H7 (cell line): ENCODE measurements around the gene PDE12. TPM values are rescaled to one million over a fixed set of nuclear protein-coding genes. Genes with fewer than 3 reads are reported as not detected.
"Not testable (repeated sequence)": the region's sequence is repeated elsewhere in the genome, so short reads cannot be mapped to it uniquely, and the experiment has no call there.

Source experiments
- DNase-seq: peaks from one replicate; pipeline ENCODE4 v3.0.0; 2012
- H3K27me3 ChIP-seq: 2 replicates; pipeline ENCODE4 v1.6.0; 2011; ENCODE audit warnings: mild to moderate bottlenecking, low read length; ENCODE audit not compliant: control insufficient read depth, insufficient read depth
- H3K36me3 ChIP-seq: replicated peaks from 2 replicates; pipeline ENCODE4 v1.5.1; 2011; ENCODE audit warnings: low read length; ENCODE audit not compliant: control insufficient read depth, insufficient read depth
- H3K4me3 ChIP-seq: 2 replicates; pipeline ENCODE4 v1.5.1; 2011; ENCODE audit warnings: low read depth, mild to moderate bottlenecking, control low read depth, low read length, moderate library complexity; ENCODE audit not compliant: insufficient read depth
- total RNA-seq: library from RNA; depleted of rRNA; stranded (reverse); fragments of >200 nt; shearing (Covaris generic); gene quantifications from 2 replicates; pipeline ENCODE4 v1.2.3, GENCODE V29; 2014; rRNA removed

PDE12 gene
- total RNA-seq, 1 experiment from 2014 or later: 16.1 TPM

DNA sequence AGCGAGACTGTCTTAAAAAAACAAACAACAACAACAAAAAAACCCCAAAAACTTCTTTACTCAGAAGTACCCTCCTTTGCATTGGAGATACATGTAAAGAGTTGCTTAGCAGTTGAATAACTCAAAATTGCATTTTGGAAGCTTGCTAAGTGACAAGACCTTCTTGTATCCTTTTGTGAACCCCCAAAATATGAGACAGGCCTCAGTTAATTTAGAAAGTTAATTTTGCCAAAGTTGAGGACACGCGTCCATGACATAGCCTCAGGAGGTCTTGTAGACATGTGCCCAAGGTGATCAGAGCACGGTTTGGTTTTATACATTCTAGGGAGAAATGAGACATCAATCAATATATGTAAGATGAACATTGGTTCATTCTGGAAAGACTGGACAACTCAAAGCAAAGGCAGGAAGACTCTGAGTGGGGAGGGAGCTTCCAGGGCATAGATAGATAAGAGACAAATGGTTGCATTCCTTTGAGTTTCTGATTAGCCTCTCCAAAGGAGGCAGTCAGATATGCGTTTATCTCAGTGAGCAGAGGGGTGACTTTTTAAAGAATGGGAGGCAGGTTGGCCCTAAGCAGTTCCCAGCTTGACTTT, 42.8 kb downstream of the PDE12 start:
- Histone ChIP-seq H3K36me3 (no peaks in the 10 kb centered on the region), H3K27me3 (no peaks in the 10 kb centered on the region), H3K4me3 (peak overlapping the region; percentile 76)
- no peak for DNase-seq

DNA sequence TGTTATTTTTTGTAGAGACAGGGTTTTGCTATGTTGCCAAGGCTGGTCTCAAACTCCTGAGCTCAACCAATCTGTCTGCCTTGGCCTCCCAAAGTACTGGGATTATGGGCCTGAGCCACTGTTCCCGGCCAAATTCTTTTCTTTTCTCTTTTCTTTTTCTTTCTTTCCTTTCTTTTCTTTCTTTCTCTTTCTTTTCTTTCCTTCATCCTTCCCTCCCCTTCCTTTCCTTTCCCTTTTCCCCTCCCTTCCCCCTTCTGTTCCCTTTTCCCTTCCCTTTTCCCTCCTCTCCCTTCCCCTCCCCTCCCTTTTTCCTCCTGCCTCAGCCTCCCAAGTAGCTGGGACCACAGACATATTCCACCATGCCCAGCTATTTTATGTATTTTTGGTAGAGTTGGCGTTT, 44.1 kb downstream of the PDE12 start:
- no peak for DNase-seq
- Histone ChIP-seq H3K4me3 (no peak overlapping the region), H3K36me3 (no peaks in the 10 kb centered on the region), H3K27me3 (no peaks in the 10 kb centered on the region)

DNA sequence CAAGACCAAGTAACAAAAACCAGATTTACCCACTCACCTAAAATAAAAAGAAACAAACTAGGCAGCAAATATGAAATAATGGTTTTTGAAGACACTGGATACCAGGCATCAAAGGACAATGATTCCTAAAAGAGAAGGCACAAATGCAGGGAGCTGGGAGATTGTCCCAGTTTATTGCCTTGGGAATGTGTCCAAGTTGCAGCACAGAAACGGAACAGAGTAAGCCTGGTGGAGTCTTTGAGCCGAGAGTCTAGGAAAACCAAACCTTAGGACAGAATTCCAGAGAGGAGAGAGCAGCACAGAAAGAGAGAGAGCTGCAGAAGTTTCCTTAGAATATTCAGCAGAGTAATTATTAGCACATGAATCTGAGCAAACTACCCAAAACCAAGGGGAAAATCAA, 48.9 kb downstream of the PDE12 start:
- DNase-seq: no peak
- Histone ChIP-seq H3K27me3 (no peaks in the 10 kb centered on the region), H3K4me3 (no peak overlapping the region), H3K36me3 (no peaks in the 10 kb centered on the region)

DNA sequence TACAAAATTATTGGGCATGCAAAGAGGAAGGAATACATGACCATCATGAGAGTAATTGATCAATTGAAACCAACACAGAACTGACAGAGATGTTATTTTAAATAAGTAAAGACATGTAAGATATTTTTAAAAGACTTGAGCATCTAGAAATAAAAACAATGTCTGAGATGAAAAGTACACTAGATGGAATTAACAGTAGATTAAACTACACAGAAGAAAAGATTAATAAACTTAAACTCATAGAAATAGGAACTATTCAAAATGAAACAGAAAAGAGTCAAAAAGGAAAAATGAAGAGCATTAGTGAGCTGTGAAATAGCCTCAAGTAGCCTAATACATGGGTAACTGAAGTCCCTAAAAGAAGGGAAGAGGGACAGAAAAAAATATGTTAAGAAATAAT, 49.6 kb downstream of the PDE12 start:
- no peak for DNase-seq
- H3K36me3 ChIP-seq: no peaks in the 10 kb centered on the region
- H3K4me3 ChIP-seq: no peak overlapping the region
- H3K27me3 ChIP-seq: no peaks in the 10 kb centered on the region

DNA sequence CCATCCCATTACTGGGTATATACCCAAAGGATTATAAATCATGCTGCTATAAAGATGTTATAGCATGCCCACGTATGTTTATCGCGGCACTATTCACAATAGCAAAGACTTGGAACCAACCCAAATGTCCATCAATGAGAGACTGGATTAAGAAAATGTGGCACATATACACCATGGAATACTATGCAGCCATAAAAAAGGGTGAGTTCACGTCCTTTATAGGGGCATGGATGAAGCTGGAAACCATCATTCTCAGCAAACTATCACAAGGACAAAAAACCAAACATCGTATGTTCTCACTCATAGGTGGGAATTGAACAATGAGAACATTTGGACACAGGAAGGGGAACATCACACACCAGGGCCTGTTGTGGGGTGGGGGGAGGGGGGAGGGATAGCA, 55.8 kb downstream of the PDE12 start:
- H3K4me3 ChIP-seq, H3K36me3 ChIP-seq, H3K27me3 ChIP-seq, DNase-seq: not testable (repeated sequence)

DNA sequence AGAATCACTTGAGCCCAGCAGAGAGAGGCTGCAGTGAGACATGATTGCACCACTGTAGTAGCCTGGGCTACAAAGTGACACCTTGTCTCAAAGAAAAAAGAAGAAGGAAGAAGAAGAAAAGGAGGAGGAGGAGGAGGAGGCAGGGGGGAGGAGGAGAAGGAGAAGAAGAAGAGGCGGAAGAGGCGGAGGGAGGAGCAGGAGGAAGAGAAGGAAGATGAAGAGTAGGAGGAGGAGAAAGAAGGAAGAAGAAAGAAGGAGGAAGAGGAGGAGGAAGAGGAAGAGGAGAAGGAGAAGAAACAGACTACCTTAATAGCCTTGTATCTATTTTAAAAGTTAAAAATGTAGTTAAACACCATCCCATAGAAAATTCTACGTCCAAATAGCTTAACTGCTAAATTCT, 60.2 kb downstream of the PDE12 start:
- no peak for DNase-seq
- no peaks in the 10 kb centered on the region for H3K27me3 ChIP-seq
- H3K4me3 ChIP-seq: no peak overlapping the region
- H3K36me3 ChIP-seq: no peaks in the 10 kb centered on the region

Other genes with a start within 250 kb of the PDE12 start
- not detected in 2 replicates for gene DNAH12, start 11.9 kb upstream of the PDE12 start, total RNA-seq
- gene ARF4, start 41.1 kb downstream of the PDE12 start, total RNA-seq: 152 and 153 TPM in 2 replicates
- gene DENND6A, start 136.8 kb downstream of the PDE12 start, total RNA-seq: 12.0 and 15.9 TPM in 2 replicates
- gene SLMAP, start 200.0 kb downstream of the PDE12 start, total RNA-seq: 33.5 and 40.7 TPM in 2 replicates